Esophagus squamous epithelium (tissue), 5 donors: ENCODE measurements around the gene PCSK6. TPM values are rescaled to one million over a fixed set of nuclear protein-coding genes. Genes with fewer than 3 reads are reported as not detected.
"Not testable (repeated sequence)": the region's sequence is repeated elsewhere in the genome, so short reads cannot be mapped to it uniquely, and the experiment has no call there.

Source experiments
- DNase-seq: peaks from one replicate; lab custom pipeline; 2025; lab: John Stamatoyannopoulos, UW
- H3K27ac ChIP-seq, 4 donors: fragments of 200-600 bp; sonication (generic); one replicate each; pipeline ENCODE4 v1.5.1; 2016 to 2019; ENCODE audit warnings: mild to moderate bottlenecking in 1 of 4
- H3K27me3 ChIP-seq, 4 donors: fragments of 200-600 bp; sonication (generic); 1 replicate in 3 of 4; 2 replicates in 1 of 4; pipeline versions ENCODE4 v1.5.1 to v1.6.0; 2017 to 2021; ENCODE audit warnings: antibody characterized with exemption in 1 of 4
- H3K36me3 ChIP-seq, 3 donors: fragments of 200-600 bp; sonication (generic); one replicate each; pipeline ENCODE4 v1.5.1; 2016 to 2019
- H3K4me1 ChIP-seq, 3 donors: fragments of 200-600 bp; sonication (generic); one replicate each; pipeline ENCODE4 v1.5.1; 2017 to 2019
- H3K4me3 ChIP-seq, 4 donors: fragments of 200-600 bp; sonication (generic); 1 replicate in 3 of 4; 2 replicates in 1 of 4; pipeline ENCODE4 v1.5.1; 2016 to 2019; ENCODE audit warnings: mild to moderate bottlenecking in 2 of 4, moderate library complexity in 1 of 4
- H3K9me3 ChIP-seq, 3 donors: fragments of 200-600 bp; sonication (generic); one replicate each; pipeline ENCODE4 v1.5.1; 2016 to 2019
- POLR2A ChIP-seq, 4 donors: fragments of 450-650 bp; IDR thresholded peaks; one replicate each; pipeline ENCODE4 v1.6.1; 2017; ENCODE audit warnings: antibody characterized with exemption in 4 of 4, mild to moderate bottlenecking in 4 of 4, moderate library complexity in 3 of 4
- WGBS, 2 donors: methylation state at CpG; one replicate each; pipeline ENCODE4 v1.1.5; 2018; 5-methylcytosine and 5-hydroxymethylcytosine counted together
- intact Hi-C: fragments of 100-400 bp; cut with DNase I; formaldehyde crosslinking; loops from one replicate; pipeline ENCODE4 v1.15.0; 2022
- total RNA-seq, 4 donors: library from RNA; depleted of rRNA; stranded (reverse); fragments of >200 nt; gene quantifications; one replicate each; pipeline ENCODE4 v1.1.0, GENCODE V29; 2016
- TF ChIP-seq, protein P1 (sequence below), 6 experiments: fragments of 450-650 bp in 4 of 6; fragments of 200-600 bp in 2 of 6; sonication (generic) in 2 of 6; IDR thresholded peaks; one replicate each; pipeline ENCODE4 v1.5.1; 2016 to 2019; ENCODE audit warnings: antibody characterized with exemption in 6 of 6, mild to moderate bottlenecking in 4 of 6, moderate library complexity in 4 of 6
- donor health status: DM: yes; HTN: yes; CAD: no.

The PCSK6 gene
- total RNA-seq, 4 donors from 2014 or later: 5.1 to 13.8 (median 9.2) TPM

DNA sequence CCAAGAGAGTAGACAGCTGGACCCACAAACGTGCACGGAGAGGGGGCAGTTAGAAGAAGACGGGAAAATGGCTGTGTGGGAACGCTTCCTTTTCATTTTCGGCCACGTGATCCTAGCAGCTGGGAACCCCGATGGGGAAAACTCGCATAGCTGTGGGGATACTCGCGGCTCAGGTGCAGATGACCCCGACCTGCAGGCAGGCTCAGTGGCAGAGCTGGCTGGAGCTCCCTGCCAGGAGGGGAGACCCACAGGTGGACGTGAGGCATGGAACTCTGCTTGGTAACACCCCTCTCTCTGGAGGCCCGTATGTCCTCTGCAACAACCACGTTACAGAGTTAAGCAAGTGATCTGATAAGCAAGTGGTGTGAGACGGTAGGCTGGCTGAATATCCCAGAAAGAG, 109.9 kb downstream of the PCSK6 start:
- Histone ChIP-seq H3K4me1 (no peaks in the 10 kb centered on the region), H3K36me3 (no peaks in the 10 kb centered on the region), H3K4me3 (no peak overlapping the region), H3K27me3 (no peaks in the 10 kb centered on the region), H3K27ac (no peak overlapping the region), H3K9me3 (no peaks in the 10 kb centered on the region)
- intact Hi-C loops: no loop called here
- TF ChIP-seq POLR2A (IDR thresholded peaks at IDR 0.05): no peak
- TF ChIP-seq, protein P1, sequence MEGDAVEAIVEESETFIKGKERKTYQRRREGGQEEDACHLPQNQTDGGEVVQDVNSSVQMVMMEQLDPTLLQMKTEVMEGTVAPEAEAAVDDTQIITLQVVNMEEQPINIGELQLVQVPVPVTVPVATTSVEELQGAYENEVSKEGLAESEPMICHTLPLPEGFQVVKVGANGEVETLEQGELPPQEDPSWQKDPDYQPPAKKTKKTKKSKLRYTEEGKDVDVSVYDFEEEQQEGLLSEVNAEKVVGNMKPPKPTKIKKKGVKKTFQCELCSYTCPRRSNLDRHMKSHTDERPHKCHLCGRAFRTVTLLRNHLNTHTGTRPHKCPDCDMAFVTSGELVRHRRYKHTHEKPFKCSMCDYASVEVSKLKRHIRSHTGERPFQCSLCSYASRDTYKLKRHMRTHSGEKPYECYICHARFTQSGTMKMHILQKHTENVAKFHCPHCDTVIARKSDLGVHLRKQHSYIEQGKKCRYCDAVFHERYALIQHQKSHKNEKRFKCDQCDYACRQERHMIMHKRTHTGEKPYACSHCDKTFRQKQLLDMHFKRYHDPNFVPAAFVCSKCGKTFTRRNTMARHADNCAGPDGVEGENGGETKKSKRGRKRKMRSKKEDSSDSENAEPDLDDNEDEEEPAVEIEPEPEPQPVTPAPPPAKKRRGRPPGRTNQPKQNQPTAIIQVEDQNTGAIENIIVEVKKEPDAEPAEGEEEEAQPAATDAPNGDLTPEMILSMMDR (IDR thresholded peaks at IDR 0.05): no peak
- DNase-seq: no peak
- 77 to 92% methylated on average over 14 to 15 of the region's 15 CpGs for WGBS, 2 donors

DNA sequence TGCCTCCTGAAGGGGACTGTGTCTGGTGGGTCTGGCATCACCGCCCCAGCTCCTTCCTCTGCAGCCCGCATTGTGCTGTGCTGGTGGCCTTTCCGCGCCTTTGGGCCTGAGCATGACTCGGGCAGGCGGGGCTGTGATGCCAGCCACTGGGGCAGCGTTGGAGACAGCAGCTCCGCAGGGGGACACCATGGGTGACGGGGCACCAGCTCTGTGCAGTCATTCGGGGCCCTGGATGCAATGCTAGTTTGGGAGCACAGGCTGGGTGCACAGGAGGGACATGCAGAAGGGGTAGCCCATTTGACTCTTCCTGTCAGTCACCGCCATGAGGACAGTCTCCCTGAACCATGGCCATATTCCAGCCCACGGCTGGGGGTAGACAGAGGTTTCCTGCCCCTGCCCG, 110.6 kb downstream of the PCSK6 start:
- Histone ChIP-seq H3K4me3 (no peak overlapping the region), H3K27me3 (no peaks in the 10 kb centered on the region), H3K36me3 (no peaks in the 10 kb centered on the region), H3K4me1 (no peaks in the 10 kb centered on the region), H3K27ac (no peak overlapping the region), H3K9me3 (no peaks in the 10 kb centered on the region)
- no peak for DNase-seq
- TF ChIP-seq, protein P1 (IDR thresholded peaks at IDR 0.05): no peak
- no peak for TF ChIP-seq POLR2A (IDR thresholded peaks at IDR 0.05)
- intact Hi-C loops: no loop called here
- WGBS, 2 donors: 78 to 100% methylated on average over 3 of the region's 13 CpGs

DNA sequence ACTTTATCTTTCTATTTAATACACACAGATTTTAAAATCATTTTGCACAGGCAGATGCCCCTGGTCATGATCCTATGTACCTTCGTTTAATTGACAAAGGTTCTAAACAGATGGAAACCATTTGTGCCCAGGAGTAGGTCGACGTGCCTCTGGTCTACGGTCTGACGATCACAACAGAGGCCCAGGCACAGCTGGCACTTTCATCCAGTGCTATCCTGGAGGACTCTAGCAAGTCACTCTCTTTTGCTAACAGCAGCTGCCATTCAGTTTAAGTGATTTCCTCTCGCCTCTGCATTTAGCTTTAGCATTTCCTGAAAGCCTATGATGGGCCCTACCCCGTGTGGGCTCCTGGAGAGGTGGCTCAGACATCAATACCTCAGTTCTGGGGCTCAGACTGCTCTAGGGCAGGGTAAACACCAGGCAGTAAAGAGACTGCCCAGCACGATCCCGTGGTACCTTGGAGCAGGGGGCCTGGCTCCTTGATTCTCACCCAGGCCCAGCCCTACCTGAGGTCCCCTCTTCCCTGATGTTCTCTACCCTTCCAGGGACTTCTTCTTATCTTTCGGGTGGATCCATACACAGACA, 111.2 kb downstream of the PCSK6 start:
- Histone ChIP-seq H3K27ac (no peak overlapping the region), H3K9me3 (no peaks in the 10 kb centered on the region), H3K4me1 (peaks cover 0 to 1% (median 0%) of the 10 kb centered on the region in 3 donors), H3K4me3 (no peak overlapping the region), H3K36me3 (no peaks in the 10 kb centered on the region), H3K27me3 (peaks cover 0 to under 1% (median 0%) of the 10 kb centered on the region in 4 donors)
- DNase-seq: no peak
- TF ChIP-seq, protein P1 (IDR thresholded peaks at IDR 0.05): no peak
- TF ChIP-seq POLR2A (IDR thresholded peaks at IDR 0.05): no peak
- 83 to 86% methylated on average over 10 of the region's 10 CpGs for WGBS, 2 donors
- intact Hi-C loops: no loop called here

DNA sequence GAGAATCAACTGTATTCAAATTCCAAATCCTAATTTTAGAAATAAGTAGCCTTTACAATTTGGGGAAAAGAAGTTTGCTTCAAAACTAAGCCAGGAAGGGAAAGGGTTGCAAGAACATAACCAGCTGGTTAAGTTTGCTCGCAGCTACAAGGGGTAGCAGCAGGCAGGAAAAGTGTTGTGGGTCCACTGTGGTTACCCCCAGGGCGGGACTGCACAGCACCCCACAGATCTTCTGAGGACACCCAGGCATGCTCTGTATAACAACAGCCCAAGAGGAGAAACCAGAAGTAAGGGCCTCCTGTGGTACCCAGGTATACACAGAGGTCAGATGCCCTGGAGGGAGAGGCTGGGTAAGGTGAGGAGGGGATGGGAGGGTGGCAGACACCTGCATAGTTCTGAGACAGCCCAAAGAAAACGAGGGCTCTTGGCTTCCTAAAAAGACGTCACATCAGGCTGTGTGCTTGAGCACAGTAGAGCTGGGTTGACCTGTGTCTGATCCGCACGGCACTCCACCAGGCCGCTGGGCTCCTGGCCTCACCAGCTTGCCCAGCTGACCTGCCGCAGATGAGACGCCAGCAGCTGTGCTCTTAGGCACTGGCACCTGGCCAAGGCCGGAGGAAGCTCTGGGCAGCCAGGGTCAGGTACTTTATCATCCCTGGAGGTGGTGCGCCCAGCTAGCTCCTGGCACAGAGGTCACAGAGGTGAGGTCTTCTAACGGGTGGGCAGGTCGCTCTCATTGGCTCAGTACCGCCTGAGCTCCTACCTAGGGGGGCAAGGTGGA, 112.7 kb downstream of the PCSK6 start:
- Histone ChIP-seq H3K9me3 (no peaks in the 10 kb centered on the region), H3K27ac (no peak overlapping the region), H3K36me3 (no peaks in the 10 kb centered on the region), H3K4me3 (no peak overlapping the region), H3K27me3 (peaks cover 0 to 7% (median 0%) of the 10 kb centered on the region in 4 donors), H3K4me1 (peaks cover 0 to 16% (median 2%) of the 10 kb centered on the region in 3 donors)
- no peak for DNase-seq
- 84 to 85% methylated on average over 6 to 10 of the region's 14 CpGs for WGBS, 2 donors
- intact Hi-C loops: no loop called here
- TF ChIP-seq, protein P1 (IDR thresholded peaks at IDR 0.05): no peak
- TF ChIP-seq POLR2A (IDR thresholded peaks at IDR 0.05): no peak

DNA sequence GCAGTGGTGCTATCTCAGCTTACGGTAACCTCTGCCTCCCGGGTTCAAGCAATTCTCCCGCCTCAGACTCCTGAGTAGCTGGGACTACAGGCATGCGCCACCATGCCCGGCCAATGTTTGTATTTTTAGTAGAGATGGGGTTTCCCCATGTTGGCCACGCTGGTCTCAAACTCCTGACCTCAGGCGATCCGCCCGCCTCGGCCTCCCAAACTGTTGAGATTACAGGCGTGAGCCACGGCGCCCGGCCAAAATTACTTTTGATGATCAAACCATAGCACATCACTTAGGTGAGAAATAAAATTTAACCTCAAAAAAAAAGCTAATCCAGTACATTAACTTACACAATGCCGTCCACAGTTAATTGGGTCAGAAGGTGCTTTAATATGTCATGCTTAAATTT, 114.5 kb downstream of the PCSK6 start:
- H3K4me3 ChIP-seq, H3K9me3 ChIP-seq, intact Hi-C loops, H3K27ac ChIP-seq, H3K36me3 ChIP-seq, DNase-seq: not testable (repeated sequence)
- H3K4me1 ChIP-seq: peaks cover 0 to 19% (median 2%) of the 10 kb centered on the region in 3 donors
- peaks cover 0 to 22% (median 0%) of the 10 kb centered on the region in 4 donors for H3K27me3 ChIP-seq
- WGBS, 2 donors: 70 to 76% methylated on average over 13 to 15 of the region's 15 CpGs
